DOHH2 (cell line): ENCODE measurements around the gene UROC1.

Source experiments
- H3F3A ChIP-seq: fragments of 200-600 bp; sonication (generic), shearing (Covaris generic); 2 replicates; pipeline ENCODE4 v1.6.0; 2016; ENCODE audit warnings: antibody characterized with exemption, mild to moderate bottlenecking; ENCODE audit not compliant: control insufficient read depth, insufficient read depth
- H3K27ac ChIP-seq: fragments of 200-600 bp; sonication (generic); 2 replicates; pipeline ENCODE4 v1.5.1; 2014; ENCODE audit warnings: low read depth, mild to moderate bottlenecking, low read length, moderate library complexity
- H3K27me3 ChIP-seq: fragments of 200-600 bp; sonication (generic); 2 replicates; pipeline ENCODE4 v1.6.1; 2014; ENCODE audit warnings: mild to moderate bottlenecking, low read length, mixed read lengths; ENCODE audit not compliant: control insufficient read depth
- H3K36me3 ChIP-seq: fragments of 200-600 bp; sonication (generic); 2 replicates; pipeline ENCODE4 v1.6.1; 2014; ENCODE audit warnings: mild to moderate bottlenecking, low read length, moderate library complexity, mixed read lengths; ENCODE audit not compliant: control insufficient read depth
- H3K4me1 ChIP-seq: fragments of 200-600 bp; sonication (generic); 2 replicates; pipeline ENCODE4 v1.6.1; 2014; ENCODE audit warnings: mild to moderate bottlenecking, low read length, mixed read lengths; ENCODE audit not compliant: control insufficient read depth
- H3K4me2 ChIP-seq: fragments of 200-600 bp; sonication (generic); 2 replicates; pipeline ENCODE4 v1.6.0; 2014; ENCODE audit warnings: mild to moderate bottlenecking, low read length, moderate library complexity
- H3K4me3 ChIP-seq: fragments of 200-600 bp; sonication (generic); 2 replicates; pipeline ENCODE4 v1.5.1; 2014; ENCODE audit warnings: mild to moderate bottlenecking, low read length, mixed read lengths
- H3K79me2 ChIP-seq: fragments of 200-600 bp; sonication (generic); 2 replicates; pipeline ENCODE4 v1.6.1; 2014; ENCODE audit warnings: mild to moderate bottlenecking, low read length, mixed read lengths; ENCODE audit not compliant: control insufficient read depth
- H3K9me2 ChIP-seq: fragments of 200-600 bp; sonication (generic); replicated peaks from 2 replicates; pipeline ENCODE4 v1.6.1; 2014; ENCODE audit warnings: mild to moderate bottlenecking, low read length, mixed read lengths; ENCODE audit not compliant: control insufficient read depth
- H3K9me3 ChIP-seq: fragments of 200-600 bp; sonication (generic); 2 replicates; pipeline ENCODE4 v1.6.1; 2014; ENCODE audit warnings: antibody characterized with exemption, low read length, mixed read lengths; ENCODE audit not compliant: control insufficient read depth, insufficient read depth
- H4K20me1 ChIP-seq: fragments of 200-600 bp; sonication (generic); 2 replicates; pipeline ENCODE4 v1.6.0; 2014; ENCODE audit warnings: low read depth, mild to moderate bottlenecking, antibody characterized with exemption, low read length, moderate library complexity; ENCODE audit not compliant: control insufficient read depth, insufficient read depth
- CTCF ChIP-seq: fragments of 200-600 bp; sonication (generic); IDR thresholded peaks from one replicate; pipeline ENCODE4 v1.5.1; 2014; ENCODE audit warnings: antibody characterized with exemption, mild to moderate bottlenecking, low read depth, low read length; ENCODE audit not compliant: poor library complexity, severe bottlenecking
- EZH2phosphoT487 ChIP-seq: fragments of 200-600 bp; sonication (generic); IDR thresholded peaks from 2 replicates; pipeline ENCODE4 v1.6.1; 2017; ENCODE audit warnings: borderline replicate concordance, mild to moderate bottlenecking, antibody characterized with exemption, low read length, moderate library complexity, mixed read lengths

The UROC1 gene

GRCh38 chr3:126517291-126517951 is at the start of gene UROC1:
TSS of gene UROC1 (minus strand) at chr3:126517773. CDS start at chr3:126517719, 54 bp downstream.
- no peaks in the 10 kb centered on the region for H3K9me2 ChIP-seq
- H3K4me1 ChIP-seq = no peaks in the 10 kb centered on the region
- no peak within 1 kb of the TSS for H3K4me3 ChIP-seq
- H3K27ac ChIP-seq = no peak within 1 kb of the TSS
- H4K20me1 ChIP-seq = no peaks in the 10 kb centered on the region
- H3K27me3 ChIP-seq = no peaks in the 10 kb centered on the region
- no peak within 1 kb of the TSS for H3K4me2 ChIP-seq
- no peaks in the 10 kb centered on the region for H3K79me2 ChIP-seq
- TF ChIP-seq EZH2phosphoT487 (no peak), CTCF (no peak)
- no peaks in the 10 kb centered on the region for H3F3A ChIP-seq
- no peaks in the 10 kb centered on the region for H3K36me3 ChIP-seq
- no peaks in the 10 kb centered on the region for H3K9me3 ChIP-seq

GRCh38 chr3:126562737-126563276 is 45.2 kb upstream of the UROC1 start:
- Histone ChIP-seq H3K27me3 (peaks cover 30% of the 10 kb centered on the region), H3K9me2 (no peaks in the 10 kb centered on the region), H3K79me2 (no peaks in the 10 kb centered on the region), H4K20me1 (no peaks in the 10 kb centered on the region), H3K4me2 (no peak overlapping the region), H3K27ac (no peak overlapping the region), H3K4me3 (no peak overlapping the region), H3F3A (no peaks in the 10 kb centered on the region), H3K4me1 (no peaks in the 10 kb centered on the region), H3K36me3 (no peaks in the 10 kb centered on the region), H3K9me3 (no peaks in the 10 kb centered on the region)
- no peak for TF ChIP-seq CTCF
- no peak for TF ChIP-seq EZH2phosphoT487

- H3F3A ChIP-seq = no peaks in the 10 kb centered on the region
- TF ChIP-seq EZH2phosphoT487 (no peak), CTCF (no peak)
- H3K9me3 ChIP-seq = no peaks in the 10 kb centered on the region
- no peaks in the 10 kb centered on the region for H3K79me2 ChIP-seq
- no peak within 1 kb of the TSS for H3K4me3 ChIP-seq
- 0 out of 2 replicates have a peak, but pooled peaks cover 7% of the 10 kb centered on the region for H3K27me3 ChIP-seq
- no peaks in the 10 kb centered on the region for H3K9me2 ChIP-seq
- no peaks in the 10 kb centered on the region for H3K36me3 ChIP-seq
- H3K4me1 ChIP-seq = no peaks in the 10 kb centered on the region
- no peaks in the 10 kb centered on the region for H4K20me1 ChIP-seq
- no peak within 1 kb of the TSS for H3K4me2 ChIP-seq
- no peak within 1 kb of the TSS for H3K27ac ChIP-seq
These were observed 40.9 kb upstream of the UROC1 start, which contains the start of gene C3orf22 for GRCh38 chr3:126558336-126559071. TSS of gene C3orf22 (minus strand) at chr3:126558932. CDS start at chr3:126553390, 5,542 bp downstream.
